HG03025 (cell line): ENCODE data around the gene DHTKD1.

Experiments
- ATAC-seq: cut with Tn5 transposase; IDR thresholded peaks from one replicate; pipeline ENCODE4 v1.9.1; 2021; ENCODE audit warnings: mild to moderate bottlenecking, moderate library complexity; ENCODE audit not compliant: unreplicated experiment, low FRiP score

The DHTKD1 gene

GRCh38 chr10:12068449-12069269 lies at the start of gene DHTKD1:
TSS of gene DHTKD1 (plus strand) at chr10:12068954. CDS start at chr10:12069034, 80 bp downstream.
- peak; percentile 95 for ATAC-seq

DNA sequence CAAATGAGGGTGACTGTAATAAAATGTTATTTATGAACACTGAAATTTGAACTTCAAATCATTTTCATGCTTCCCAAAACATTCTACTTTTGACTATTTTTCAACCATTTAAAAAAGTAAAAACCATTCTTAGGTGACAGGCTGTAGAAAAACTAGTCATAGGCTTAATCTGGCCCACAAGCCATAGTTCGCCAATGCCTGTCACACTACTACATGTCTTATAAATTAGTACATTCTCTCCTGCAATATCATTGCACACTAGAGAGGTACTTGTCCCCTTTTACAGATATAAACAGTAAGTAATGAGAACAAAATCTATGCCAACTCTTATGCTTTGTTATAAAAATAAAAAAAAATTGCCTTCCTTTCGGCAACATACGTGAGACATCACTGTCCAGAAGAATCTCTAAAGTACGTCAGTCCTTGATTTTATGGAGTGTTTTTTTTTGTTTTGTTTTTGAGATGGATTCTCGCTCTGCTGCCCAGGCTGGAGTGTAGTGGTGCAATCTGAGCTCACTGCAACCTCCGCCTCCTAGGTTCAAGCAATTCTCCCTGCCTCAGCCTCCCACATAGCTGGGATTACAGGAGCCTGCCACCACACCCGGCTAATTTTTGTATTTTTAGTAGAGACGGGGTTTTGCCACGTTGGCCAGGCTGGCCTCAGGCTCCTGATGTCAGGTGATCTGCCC lies 49.3 kb upstream of the DHTKD1 start:
- ATAC-seq = no peak

DNA sequence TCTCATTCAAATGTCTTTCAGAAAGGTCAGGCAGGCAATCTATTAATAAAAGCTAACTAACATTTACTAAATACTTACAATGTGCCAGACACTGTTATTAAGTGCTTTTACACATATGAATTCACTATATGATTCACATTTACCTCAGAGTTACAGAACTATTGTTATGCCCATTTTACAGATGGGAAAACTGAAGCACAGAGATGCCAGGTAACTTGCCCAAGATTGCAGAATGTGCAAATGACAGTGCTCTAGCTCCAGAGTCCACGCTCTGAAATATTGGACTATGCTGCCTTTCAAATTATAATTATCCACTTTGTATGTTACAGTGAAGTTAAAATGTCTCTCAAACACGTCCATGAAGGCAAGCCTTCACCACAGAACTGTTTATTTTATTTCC lies 48.2 kb upstream of the DHTKD1 start:
- no peak for ATAC-seq

GRCh38 chr10:12022580-12023257 lies 46.0 kb upstream of the DHTKD1 start:
- ATAC-seq = no peak

DNA sequence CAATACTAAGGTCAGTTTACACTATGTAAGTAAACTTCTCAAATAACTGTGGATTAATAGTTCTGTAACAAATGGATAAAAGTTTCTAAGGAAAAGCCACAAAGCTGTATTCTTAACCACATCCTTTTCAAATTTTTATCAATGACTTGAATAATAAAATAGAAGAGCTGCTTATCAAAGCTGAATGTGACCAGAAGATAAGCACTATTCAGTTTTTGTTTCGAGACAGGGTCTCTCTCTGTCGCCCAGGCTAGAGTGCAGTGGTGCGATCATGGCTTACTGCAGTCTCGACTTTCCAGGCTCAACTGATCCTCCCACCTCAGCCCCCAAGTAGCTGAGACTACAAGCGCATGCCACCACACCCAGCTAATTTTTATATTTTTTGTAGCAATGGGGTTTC lies 43.2 kb upstream of the DHTKD1 start:
- no peak for ATAC-seq

DNA sequence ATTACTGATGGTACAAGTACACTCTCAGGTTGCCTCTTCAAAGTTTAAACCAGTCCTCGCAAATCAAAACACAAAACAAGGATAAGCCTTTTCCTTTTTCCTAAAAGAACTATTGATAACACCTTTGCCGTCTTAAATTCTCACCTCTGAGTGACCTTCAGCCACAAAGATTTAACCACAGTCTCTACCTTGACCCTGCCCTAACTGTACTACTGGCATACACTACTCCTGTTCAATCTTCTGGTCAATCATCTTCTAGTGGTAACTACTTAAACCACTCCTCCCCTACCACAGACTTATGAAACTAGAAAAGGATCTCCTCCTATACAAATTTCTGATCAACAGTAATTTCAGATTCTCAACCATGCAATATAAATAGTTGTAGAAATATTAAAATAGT lies 41.2 kb upstream of the DHTKD1 start:
- ATAC-seq = no peak

DNA sequence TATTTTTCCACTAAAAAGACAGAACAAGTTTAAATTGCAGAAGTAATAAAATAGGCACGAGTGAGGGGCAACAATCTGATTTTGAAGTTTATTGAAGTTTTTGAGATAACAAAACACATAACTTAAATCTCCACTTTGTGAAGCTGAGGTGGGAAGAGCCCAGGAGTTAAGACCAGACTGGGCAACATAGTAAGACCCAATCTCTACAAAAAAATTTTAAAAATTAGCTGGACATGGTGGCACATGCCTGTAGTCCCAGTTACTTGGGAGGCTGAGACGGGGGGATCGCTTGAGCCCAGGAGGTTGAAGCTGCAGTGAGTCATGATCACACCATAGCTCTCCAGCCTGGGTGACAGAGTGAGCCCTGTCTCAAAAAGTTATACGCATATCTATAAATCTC lies 37.4 kb upstream of the DHTKD1 start:
- ATAC-seq = no peak

GRCh38 chr10:12036073-12036655 lies 32.6 kb upstream of the DHTKD1 start:
- no peak for ATAC-seq

- no peak for ATAC-seq
Observed at GRCh38 chr10:12041766-12042408, 26.9 kb upstream of the DHTKD1 start.

GRCh38 chr10:12042409-12042796 lies 26.4 kb upstream of the DHTKD1 start:
- ATAC-seq = peak; percentile 17

DNA sequence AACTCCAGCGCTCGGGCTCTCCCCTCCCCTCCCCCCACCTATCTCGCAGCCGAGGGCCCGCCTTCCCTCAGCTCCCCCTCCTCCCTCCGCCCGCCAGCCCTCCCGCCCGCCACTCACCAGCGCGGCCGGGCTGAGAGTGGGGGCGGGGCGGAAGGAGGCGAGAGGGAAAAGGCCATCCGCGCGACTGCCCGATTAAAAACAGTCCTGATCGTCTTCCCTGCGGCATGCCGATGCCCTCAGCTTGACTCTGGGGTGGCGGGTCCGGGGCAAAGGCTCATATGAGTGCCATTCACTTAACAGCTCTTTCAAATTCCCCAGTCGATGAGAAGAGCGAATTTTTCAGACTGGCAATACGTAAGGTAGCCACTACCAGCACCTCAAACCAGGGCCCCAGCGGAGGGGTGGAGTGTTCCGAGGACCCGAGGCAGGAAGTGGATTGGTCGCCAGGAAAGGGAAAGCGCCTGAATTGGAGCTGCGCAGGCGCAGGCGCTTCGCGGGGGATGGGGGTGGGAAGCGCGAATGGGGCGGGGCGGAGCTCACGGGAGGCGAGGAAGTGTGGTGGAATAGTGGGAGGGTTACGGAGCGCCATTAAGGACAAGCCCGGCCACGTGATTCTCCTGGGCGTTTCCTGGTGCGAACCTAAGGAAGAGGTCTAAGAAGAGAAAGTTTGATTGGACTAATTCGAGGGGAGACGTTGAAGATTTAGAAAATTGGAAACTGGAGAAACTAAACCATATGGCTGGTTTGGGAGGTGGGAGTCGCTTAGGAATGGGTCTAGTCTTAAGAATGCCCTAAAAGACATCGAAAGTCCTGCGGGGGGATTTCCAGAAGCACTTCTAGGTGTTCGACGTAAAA lies 25.7 kb upstream of the DHTKD1 start, which contains the start of gene UPF2:
UPF2 (minus strand) TSS at position 13 of the 855 bp plus-strand sequence. CDS start 7,386 bp downstream, outside the sequence.
- peak; percentile 44 for ATAC-seq

- no peak for ATAC-seq
Observed at GRCh38 chr10:12045596-12045995, 23.2 kb upstream of the DHTKD1 start.

GRCh38 chr10:12048547-12048946 lies 20.2 kb upstream of the DHTKD1 start:
- ATAC-seq = no peak

GRCh38 chr10:12050528-12050927 lies 18.2 kb upstream of the DHTKD1 start:
- no peak for ATAC-seq

GRCh38 chr10:12051241-12051640 lies 17.5 kb upstream of the DHTKD1 start:
- ATAC-seq = no peak

DNA sequence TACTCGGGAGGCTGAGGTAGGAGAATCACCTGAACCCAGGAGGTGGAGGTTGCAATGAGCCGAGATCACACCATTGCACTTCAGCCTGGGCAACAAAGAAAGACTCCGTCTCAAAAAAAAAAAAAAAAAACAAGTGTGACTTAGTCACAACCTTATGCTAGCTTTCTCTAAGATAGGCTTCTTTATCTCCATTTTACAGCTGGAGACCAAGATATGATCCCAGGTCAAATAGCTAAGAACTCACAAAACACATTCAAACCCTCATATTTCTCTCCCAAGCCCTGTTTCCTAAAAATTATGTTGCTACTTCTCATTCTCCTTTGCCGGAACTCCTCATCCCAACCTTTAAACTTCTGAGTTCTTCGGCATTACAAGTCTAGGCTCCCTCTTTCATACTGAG lies 13.0 kb upstream of the DHTKD1 start:
- ATAC-seq = no peak

DNA sequence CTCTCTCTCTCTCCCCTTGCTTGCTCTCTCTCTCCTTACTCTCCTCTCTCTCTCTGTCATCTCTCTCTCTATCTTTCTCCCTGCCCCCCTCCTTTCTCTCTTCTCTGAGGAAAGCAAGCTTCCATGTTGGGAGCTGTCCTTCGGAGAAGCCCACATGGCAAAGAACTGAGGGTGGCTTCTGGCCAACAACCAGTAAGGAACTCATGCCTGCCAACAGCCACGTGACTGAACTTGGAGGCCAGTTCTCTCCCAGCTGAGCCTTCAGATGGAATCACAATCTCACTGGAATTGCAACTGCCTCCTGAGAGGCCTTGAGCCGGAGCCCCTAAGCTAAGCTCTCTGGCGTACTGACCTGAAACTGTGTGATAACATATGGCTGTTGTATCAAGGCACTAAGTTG lies 12.0 kb upstream of the DHTKD1 start:
- ATAC-seq = no peak

GRCh38 chr10:12061124-12061523 lies 7.6 kb upstream of the DHTKD1 start:
- ATAC-seq = no peak

GRCh38 chr10:12062754-12063482 lies 5.8 kb upstream of the DHTKD1 start:
- no peak for ATAC-seq
